HepG2 (cell line): Measurements from ENCODE around the gene TRIM37. TPM values are rescaled to one million over a fixed set of nuclear protein-coding genes. Genes with fewer than 3 reads are reported as not detected.

Source experiments
- ADNP ChIP-seq: sonication (generic); formaldehyde crosslinking; IDR thresholded peaks from 2 replicates; pipeline ENCODE4 v1.4.0; 2020; ENCODE audit warnings: missing genetic modification reagents
- ARID2 ChIP-seq: sonication (generic); formaldehyde crosslinking; IDR thresholded peaks from 2 replicates; pipeline ENCODE4 v1.8.1; 2022; ENCODE audit warnings: mild to moderate bottlenecking, missing genetic modification reagents, borderline replicate concordance
- FOSL1 ChIP-seq: sonication (generic); formaldehyde crosslinking; IDR thresholded peaks from 2 replicates; pipeline ENCODE4 v1.9.0; 2021; ENCODE audit warnings: missing genetic modification reagents, borderline replicate concordance
- KLF11 ChIP-seq: IDR thresholded peaks from 2 replicates; pipeline ENCODE4 v1.6.1; 2016; ENCODE audit warnings: missing compliant biosample characterization
- RBFOX2 ChIP-seq: fragments of 200-400 bp; formaldehyde crosslinking; IDR thresholded peaks from 2 replicates; pipeline ENCODE4 v1.6.1; 2017; ENCODE audit warnings: low read depth, mild to moderate bottlenecking, low read length
- REXO4 ChIP-seq: sonication (generic); formaldehyde crosslinking; IDR thresholded peaks from 2 replicates; pipeline ENCODE4 v1.8.0; 2022; ENCODE audit warnings: missing genetic modification reagents, mild to moderate bottlenecking, borderline replicate concordance
- RORA ChIP-seq: sonication (generic); formaldehyde crosslinking; IDR thresholded peaks from 2 replicates; pipeline ENCODE4 v1.5.0; 2020; ENCODE audit warnings: mild to moderate bottlenecking, missing genetic modification reagents, moderate library complexity
- RXRB ChIP-seq: IDR thresholded peaks from 2 replicates; pipeline ENCODE4 v1.6.1; 2016; ENCODE audit warnings: borderline replicate concordance, missing genetic modification reagents, missing compliant biosample characterization
- SOX13 ChIP-seq, 3 experiments: fragments of 450-650 bp in 1 of 3; sonication (generic) in 1 of 3; formaldehyde crosslinking in 1 of 3; IDR thresholded peaks in 2 of 3; conservative IDR thresholded peaks in 1 of 3; 2 replicates each; pipeline versions ENCODE4 v1.5.0 to v1.6.1; 2016 to 2020; ENCODE audit warnings: antibody characterized with exemption in 1 of 3, mild to moderate bottlenecking in 1 of 3, missing compliant biosample characterization in 1 of 3, missing genetic modification reagents in 1 of 3, moderate library complexity in 1 of 3
- YY1 ChIP-seq: IDR thresholded peaks from 2 replicates; pipeline ENCODE4 v1.6.1; 2011; ENCODE audit warnings: low read length, low read depth, moderate library complexity, mild to moderate bottlenecking; ENCODE audit not compliant: insufficient read depth, insufficient replicate concordance
- ZIK1 ChIP-seq: sonication (generic); formaldehyde crosslinking; IDR thresholded peaks from 2 replicates; pipeline ENCODE4 v1.5.0; 2020; ENCODE audit warnings: mild to moderate bottlenecking, low read depth, missing genetic modification reagents, borderline replicate concordance
- ZNF12 ChIP-seq: sonication (generic); formaldehyde crosslinking; IDR thresholded peaks from 2 replicates; pipeline ENCODE4 v1.5.0; 2020; ENCODE audit warnings: missing genetic modification reagents
- ZNF329 ChIP-seq: sonication (generic); formaldehyde crosslinking; IDR thresholded peaks from 2 replicates; pipeline ENCODE4 v1.9.0; 2021; ENCODE audit warnings: low read depth, mild to moderate bottlenecking, missing genetic modification reagents
- ZNF362 ChIP-seq: sonication (generic); formaldehyde crosslinking; IDR thresholded peaks from 2 replicates; pipeline ENCODE4 v1.4.0; 2020; ENCODE audit warnings: missing genetic modification reagents, mild to moderate bottlenecking, borderline replicate concordance
- ZNF431 ChIP-seq: sonication (generic); formaldehyde crosslinking; IDR thresholded peaks from 2 replicates; pipeline ENCODE4 v1.9.0; 2022; ENCODE audit warnings: missing genetic modification reagents, low read depth, mild to moderate bottlenecking, borderline replicate concordance
- polyA plus RNA-seq, 8 experiments: library from polyadenylated mRNA; depleted of rRNA in 3 of 8; stranded (reverse) in 7 of 8; unstranded in 1 of 8; fragments of >200 nt; fragmentation: Illumina TruSeq in 4 of 8; extraction: Trizol in 4 of 8; gene quantifications; 2 replicates each; pipeline versions ENCODE4 v1.2.1 to v1.2.3, GENCODE V29; 2011 to 2016; ENCODE audit warnings: low read depth in 4 of 8, missing spikeins in 1 of 8, mixed read lengths in 1 of 8; ENCODE audit not compliant: insufficient read depth in 1 of 8
- total RNA-seq, 5 experiments: library from RNA; depleted of rRNA; stranded (reverse); fragments of >200 nt; fragmentation: Illumina TruSeq; extraction: Trizol; gene quantifications; 2 replicates each; pipeline ENCODE4 v1.2.3, GENCODE V29; 2016; ENCODE audit warnings: low read depth in 1 of 5
- TF ChIP-seq, protein P1 (sequence below): sonication (generic); formaldehyde crosslinking; IDR thresholded peaks from 2 replicates; pipeline ENCODE4 v1.5.1; 2020; ENCODE audit warnings: mild to moderate bottlenecking, missing genetic modification reagents, moderate library complexity
- TF ChIP-seq, protein P2 (sequence below): IDR thresholded peaks from 2 replicates; pipeline ENCODE4 v1.6.1; 2016
- TF ChIP-seq, protein P3 (sequence below): sonication (generic); formaldehyde crosslinking; IDR thresholded peaks from 2 replicates; pipeline ENCODE4 v1.4.0; 2020; ENCODE audit warnings: mild to moderate bottlenecking, missing genetic modification reagents
- TF ChIP-seq, protein P4 (sequence below): sonication (generic); formaldehyde crosslinking; IDR thresholded peaks from 2 replicates; pipeline ENCODE4 v1.4.0; 2020; ENCODE audit warnings: missing genetic modification reagents

Gene TRIM37
- total and polyA plus RNA-seq, 2 of the 13 experiments (the other 11 are each of a cell fraction or from before 2014, with no cell fraction given) = 12.4 to 39.1 TPM

DNA sequence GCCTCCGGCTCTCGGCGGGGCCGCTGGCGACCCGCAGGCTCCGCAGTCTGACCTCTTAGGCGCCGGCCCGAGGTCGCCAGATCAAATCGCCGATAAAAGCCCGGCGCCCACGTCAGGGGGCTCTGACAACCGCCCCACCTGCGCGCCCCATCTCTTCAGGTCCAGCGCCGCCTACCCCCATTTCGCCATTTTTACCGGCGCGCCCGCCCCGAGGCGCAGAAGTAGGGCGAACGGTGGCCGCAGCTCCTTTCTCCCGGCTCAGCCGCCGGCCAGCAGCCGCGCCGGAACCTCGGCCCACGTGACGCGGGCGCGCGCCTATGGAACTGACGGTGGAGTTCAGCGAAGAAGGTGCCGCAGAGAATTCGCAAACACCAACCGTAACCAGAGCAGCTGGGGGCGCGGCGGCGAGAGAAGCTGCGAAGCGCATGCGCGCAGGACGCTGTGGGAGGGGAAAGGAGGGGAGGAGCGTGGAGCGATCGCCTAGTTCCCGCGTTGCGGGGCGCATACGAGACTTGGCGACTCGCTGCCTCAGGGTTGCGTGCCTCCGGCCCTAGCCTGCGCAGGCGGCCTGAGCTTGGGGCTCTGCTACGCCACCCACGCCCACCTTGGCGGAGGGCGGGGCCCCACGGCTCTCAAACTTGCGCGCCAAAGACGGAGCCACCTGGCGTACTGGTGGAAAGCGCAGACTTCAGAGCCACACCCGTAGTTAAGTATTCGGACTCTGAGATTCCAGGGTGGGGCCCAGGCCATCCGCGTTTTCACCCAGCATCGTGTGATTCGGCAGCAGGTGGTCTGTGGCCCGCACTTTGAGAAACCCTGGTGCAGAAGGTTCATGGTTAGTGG is at the start of gene TRIM37 (continued):
- TF ChIP-seq, protein P1, sequence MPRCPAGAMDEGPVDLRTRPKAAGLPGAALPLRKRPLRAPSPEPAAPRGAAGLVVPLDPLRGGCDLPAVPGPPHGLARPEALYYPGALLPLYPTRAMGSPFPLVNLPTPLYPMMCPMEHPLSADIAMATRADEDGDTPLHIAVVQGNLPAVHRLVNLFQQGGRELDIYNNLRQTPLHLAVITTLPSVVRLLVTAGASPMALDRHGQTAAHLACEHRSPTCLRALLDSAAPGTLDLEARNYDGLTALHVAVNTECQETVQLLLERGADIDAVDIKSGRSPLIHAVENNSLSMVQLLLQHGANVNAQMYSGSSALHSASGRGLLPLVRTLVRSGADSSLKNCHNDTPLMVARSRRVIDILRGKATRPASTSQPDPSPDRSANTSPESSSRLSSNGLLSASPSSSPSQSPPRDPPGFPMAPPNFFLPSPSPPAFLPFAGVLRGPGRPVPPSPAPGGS (CRISPR knock-in tag) = peak; percentile 82; the same call in 1 of the 2 replicates
- TF ChIP-seq, protein P2, sequence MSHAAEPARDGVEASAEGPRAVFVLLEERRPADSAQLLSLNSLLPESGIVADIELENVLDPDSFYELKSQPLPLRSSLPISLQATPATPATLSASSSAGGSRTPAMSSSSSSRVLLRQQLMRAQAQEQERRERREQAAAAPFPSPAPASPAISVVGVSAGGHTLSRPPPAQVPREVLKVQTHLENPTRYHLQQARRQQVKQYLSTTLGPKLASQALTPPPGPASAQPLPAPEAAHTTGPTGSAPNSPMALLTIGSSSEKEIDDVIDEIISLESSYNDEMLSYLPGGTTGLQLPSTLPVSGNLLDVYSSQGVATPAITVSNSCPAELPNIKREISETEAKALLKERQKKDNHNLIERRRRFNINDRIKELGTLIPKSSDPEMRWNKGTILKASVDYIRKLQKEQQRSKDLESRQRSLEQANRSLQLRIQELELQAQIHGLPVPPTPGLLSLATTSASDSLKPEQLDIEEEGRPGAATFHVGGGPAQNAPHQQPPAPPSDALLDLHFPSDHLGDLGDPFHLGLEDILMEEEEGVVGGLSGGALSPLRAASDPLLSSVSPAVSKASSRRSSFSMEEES (CRISPR knock-in tag) = peak; percentile 93
- TF ChIP-seq YY1 (peak; percentile 73), SOX13 (IDR thresholded peaks at IDR 0.05) (no peak), SOX13 (CRISPR knock-in tag; conservative IDR thresholded peaks at IDR 0.05 in 1 of 2, IDR thresholded peaks at IDR 0.05 in 1 of 2) (peak in 1 of 2 experiments; percentile 20; a peak in 2 of 4 replicates), RBFOX2 (peak; percentile 94), ZNF12 (CRISPR knock-in tag) (no peak; the same call in 1 of the 2 replicates), ADNP (no peak), RORA (no peak), ZNF431 (CRISPR knock-in tag) (peak; percentile 72; the same call in 1 of the 2 replicates), ZNF362 (CRISPR knock-in tag) (0 out of 2 replicates have a peak, but pooled peaks have one; percentile 7), ARID2 (CRISPR knock-in tag) (peak; percentile 68; the same call in 1 of the 2 replicates), RXRB (CRISPR knock-in tag) (peak; percentile 59; the same call in 1 of the 2 replicates), KLF11 (no peak), ZIK1 (CRISPR knock-in tag) (peak; percentile 49; the same call in 1 of the 2 replicates), ZNF329 (CRISPR knock-in tag) (0 out of 2 replicates have a peak, but pooled peaks have one; percentile 18), REXO4 (CRISPR knock-in tag) (no peak), FOSL1 (CRISPR knock-in tag) (no peak)
- TF ChIP-seq, protein P3, sequence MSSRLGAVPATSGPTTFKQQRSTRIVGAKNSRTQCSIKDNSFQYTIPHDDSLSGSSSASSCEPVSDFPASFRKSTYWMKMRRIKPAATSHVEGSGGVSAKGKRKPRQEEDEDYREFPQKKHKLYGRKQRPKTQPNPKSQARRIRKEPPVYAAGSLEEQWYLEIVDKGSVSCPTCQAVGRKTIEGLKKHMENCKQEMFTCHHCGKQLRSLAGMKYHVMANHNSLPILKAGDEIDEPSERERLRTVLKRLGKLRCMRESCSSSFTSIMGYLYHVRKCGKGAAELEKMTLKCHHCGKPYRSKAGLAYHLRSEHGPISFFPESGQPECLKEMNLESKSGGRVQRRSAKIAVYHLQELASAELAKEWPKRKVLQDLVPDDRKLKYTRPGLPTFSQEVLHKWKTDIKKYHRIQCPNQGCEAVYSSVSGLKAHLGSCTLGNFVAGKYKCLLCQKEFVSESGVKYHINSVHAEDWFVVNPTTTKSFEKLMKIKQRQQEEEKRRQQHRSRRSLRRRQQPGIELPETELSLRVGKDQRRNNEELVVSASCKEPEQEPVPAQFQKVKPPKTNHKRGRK = peak; percentile 43; the same call in 1 of the 2 replicates
- TF ChIP-seq, protein P4, sequence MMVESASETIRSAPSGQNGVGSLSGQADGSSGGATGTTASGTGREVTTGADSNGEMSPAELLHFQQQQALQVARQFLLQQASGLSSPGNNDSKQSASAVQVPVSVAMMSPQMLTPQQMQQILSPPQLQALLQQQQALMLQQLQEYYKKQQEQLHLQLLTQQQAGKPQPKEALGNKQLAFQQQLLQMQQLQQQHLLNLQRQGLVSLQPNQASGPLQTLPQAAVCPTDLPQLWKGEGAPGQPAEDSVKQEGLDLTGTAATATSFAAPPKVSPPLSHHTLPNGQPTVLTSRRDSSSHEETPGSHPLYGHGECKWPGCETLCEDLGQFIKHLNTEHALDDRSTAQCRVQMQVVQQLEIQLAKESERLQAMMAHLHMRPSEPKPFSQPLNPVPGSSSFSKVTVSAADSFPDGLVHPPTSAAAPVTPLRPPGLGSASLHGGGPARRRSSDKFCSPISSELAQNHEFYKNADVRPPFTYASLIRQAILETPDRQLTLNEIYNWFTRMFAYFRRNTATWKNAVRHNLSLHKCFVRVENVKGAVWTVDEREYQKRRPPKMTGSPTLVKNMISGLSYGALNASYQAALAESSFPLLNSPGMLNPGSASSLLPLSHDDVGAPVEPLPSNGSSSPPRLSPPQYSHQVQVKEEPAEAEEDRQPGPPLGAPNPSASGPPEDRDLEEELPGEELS = peak; percentile 80
